ENCODE results near the gene NR3C2.

The NR3C2 gene

DNA sequence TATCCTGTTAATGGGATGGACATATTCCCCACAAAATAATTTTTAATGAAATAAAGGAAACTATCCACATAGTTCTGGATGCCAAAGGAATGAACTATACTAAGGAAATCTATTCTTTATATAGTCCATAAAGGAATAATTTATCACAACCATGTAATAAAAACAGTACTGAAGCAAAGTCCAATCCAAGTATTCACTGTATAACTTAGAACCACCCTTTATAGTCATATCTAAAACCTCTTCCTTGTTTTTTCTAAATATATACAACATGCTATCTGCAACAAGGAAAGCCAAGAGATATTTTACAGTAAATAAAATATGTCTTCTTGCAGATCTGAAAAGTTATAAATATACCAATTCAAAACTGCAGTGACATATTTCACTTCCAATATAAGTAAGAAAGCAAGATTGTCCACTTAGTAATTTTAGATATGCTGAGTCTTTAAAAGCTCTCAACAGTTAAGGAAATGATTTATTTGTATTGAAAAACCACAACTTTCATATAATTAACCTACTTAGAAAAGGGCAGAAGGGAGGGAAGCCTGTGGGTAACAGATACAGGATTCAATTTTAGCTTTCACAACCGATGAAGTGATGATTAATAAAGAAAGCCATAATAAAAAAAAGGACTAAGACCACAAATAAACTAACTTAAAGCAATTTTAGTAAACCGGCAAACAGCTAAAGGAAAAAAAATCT, 8.0 kb downstream of the NR3C2 start:
- DNase-seq = no peak

DNA sequence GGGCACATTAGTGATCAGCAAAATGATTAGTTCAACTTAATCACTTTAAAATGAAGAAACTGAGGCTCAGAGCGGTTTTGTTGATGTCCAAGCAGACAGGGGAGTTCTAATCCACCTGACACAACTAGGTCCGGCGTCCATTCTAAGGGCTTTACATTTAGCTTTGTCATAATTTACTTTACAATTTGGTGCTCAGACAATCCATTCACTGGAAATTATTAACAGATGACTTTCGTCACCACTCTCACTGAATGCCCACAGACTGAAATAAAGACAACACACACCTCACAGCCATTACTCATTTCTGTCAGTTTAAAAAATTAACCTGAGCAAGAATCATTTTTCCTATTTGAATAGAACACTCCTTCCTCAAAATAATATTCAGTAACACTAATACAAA, 10.8 kb downstream of the NR3C2 start:
- no peak for DNase-seq

DNA sequence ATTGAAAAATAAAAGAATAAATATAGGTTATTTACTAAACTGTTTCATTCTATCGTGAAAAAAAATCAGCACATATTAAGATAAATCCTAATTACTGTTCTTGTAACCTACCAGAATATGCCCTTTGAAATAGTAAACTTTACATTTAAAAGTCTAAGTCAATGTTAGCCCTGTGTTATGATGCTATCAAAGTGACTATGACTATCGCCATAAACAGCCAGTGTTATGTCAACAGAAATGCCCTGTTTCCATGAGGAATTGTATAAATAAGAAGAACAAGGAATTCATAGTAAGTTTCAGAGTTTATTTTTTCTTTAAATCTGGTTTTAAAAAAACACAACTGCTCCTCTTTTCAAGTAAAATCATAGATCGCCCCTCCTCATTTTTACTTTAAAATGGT, 11.4 kb downstream of the NR3C2 start:
- DNase-seq = no peak

DNA sequence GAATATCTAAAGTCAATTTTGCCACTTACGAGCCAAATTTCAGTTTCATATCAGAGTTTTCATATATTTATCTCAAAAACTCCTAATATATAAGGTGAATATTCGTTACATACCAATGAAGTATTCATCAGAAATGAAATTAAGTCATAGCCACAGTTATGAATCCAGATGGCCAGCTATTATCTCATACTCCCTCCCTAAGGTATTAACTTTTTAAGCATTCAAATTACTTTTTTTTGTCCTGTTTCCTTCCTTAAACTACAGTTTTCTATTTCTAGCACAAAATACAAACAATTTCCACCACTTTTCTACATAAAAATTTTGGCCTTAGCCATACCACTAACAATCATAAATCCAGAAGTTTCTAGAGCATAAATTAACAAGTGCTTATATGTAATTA, 13.0 kb downstream of the NR3C2 start:
- DNase-seq = no peak

DNA sequence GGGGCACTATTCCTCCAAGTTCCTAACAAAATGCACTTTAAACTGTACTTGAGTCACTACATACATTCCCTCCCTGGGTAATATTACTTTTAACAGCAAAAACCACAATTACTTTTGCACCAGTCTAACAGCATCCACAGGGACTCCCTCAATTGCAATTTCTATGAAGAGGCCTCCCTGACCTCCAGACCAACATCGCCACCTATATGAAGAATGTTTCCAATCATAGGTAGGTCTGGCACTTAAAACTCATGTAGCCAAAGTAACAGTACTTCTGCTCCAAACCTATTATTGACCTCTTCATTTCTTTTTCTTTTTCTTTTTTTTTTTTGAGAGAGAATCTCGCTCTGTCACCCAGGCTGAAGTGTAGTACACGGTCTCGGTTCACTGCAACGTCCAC, 15.6 kb downstream of the NR3C2 start:
- DNase-seq = no peak

DNA sequence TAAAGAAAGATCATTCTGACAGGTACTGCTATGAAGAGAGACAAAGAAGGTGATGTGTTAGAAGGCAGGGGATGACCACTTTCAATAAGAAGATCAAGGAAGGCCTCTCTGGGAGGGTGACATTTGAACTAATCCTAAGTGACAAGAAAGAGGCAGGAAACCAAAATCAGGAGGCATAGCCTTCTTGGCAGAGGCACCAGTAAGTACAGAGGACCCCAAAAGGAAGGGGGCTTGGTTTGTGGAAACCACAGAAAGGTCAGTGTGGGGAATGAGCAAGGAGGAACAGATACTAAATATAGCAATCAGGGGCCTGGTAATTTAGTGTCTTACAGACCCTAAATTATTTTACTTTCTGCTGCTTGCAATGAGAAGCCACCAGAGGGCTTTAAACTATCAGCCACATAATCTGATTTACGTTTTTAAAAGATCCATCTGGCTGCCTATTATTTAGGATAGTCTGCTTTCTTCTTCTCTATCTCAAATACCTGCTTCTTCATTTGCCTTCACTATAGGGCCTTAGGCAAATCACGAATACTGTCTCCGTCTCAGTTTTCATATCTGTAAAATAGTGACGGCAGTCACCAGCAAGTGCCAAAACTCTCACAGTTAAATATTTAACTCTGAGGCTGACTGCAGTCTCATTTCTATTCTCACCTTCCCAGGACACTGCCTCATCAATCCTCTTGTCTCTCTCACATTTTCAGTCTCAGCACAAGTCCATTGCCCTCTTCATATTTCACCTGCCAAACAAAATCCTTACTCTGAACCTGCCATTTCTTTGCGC, 16.7 kb downstream of the NR3C2 start:
- DNase-seq = no peak

DNA sequence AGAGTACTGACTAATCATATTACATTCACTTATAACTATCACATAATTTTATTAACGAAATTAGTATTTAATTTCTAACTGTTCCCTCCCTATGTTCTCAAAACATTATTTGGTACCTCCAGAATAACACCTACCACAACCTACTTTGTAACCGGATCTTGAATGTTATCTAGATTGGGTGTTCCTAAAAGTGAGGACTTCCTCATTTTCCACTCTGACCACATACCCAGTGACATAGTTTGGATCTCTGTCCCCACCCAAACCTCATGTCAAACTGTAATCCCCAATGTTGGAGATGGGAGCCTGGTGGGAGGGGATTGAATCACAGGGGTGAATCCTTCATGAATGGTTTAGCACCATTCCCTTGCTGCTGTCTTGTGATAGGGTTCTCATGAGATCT, 21.8 kb downstream of the NR3C2 start:
- DNase-seq = no peak

DNA sequence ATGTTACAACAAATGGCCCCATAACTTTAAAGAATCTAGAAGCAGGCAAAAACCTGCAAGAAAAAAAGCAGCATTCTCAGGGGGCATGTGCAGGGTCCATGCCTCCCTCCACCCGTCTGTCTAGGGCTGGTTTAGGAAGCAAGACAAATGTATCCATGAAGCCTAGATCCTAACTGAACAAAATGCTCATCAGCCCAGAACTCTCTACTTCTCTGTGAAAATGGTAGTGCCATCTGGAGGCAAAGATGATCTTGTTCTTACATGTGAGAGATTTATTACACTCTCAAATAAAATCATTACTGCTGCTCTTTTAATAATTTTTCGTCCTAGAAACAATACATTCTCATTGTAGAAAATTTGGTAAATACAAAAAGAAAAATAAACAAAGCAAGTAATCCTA, 26.7 kb downstream of the NR3C2 start:
- no peak for DNase-seq

DNA sequence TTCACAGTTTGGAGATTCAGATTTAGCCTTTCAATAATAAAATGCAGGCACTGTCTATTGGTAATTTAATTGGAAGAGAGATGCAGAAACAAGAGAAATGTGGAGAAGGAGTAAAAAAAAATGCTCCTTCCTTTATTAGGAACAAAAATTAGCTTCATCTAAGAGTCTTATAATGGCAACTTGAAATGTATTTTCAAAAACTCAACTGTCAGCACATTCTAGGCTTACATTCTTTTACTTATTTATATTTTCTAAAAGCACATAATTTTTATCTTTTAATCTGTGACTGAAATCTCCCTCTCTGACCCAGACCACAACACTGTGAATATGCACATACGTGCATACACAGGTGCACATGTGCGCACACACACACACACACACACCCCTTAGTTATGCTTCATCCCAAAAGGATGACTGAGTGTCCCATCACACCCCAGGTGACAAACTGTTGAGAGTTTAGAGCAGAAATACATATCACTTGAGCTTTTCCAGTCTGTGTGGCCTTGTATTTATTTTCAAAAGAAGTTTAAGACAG, 29.7 kb downstream of the NR3C2 start:
- DNase-seq = no peak

DNA sequence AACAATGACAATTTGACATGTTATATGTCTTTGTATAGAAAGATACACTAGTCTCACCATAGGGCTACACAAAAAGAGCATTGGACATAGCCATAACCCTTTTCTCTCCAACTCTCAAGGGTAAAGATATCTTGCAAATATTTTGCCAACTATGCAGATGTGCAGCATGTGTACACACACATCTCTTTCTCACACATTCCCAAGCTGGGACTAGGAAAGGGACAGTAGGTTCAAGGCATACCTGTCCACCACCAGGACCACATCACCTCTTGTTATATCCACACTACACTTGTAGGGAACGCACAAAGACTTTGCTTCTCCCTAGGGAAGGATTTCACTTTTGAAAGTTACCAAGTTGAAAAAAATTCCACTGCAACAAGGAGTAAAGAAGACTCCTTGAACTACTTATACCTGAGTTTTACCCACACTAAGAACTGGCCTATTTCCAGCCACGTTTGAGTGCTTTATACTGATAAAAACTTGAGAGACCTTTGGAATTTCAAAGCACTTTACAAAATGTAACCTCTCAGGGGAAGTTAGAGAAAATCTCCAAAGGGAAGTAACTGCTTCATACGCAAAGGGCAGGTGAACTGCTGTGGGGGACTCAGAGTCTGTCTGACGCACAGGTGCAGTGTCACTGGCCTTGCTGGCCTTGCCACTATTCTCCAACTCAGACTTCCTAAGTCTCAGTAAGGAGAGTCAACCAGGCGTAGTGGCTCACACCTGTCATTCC, 36.9 kb downstream of the NR3C2 start:
- no peak for DNase-seq

DNA sequence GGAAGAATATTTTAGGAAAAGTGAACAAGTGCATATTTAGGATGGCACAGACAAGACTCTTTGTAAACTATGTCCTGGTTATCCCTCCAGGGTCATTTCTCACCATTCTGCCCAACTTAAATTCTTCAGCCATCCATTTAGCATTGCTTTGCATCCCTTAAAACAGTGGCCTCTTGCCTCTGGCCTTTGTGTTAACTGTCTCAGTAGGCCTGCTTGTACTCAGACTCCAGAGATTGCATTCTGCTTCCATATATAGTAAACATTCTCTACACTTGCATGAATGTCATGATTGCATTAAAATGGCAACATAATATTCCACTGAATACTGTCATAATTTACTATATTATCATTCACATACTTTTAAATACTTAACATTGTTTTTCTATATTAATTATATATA, 43.2 kb downstream of the NR3C2 start:
- DNase-seq = no peak

DNA sequence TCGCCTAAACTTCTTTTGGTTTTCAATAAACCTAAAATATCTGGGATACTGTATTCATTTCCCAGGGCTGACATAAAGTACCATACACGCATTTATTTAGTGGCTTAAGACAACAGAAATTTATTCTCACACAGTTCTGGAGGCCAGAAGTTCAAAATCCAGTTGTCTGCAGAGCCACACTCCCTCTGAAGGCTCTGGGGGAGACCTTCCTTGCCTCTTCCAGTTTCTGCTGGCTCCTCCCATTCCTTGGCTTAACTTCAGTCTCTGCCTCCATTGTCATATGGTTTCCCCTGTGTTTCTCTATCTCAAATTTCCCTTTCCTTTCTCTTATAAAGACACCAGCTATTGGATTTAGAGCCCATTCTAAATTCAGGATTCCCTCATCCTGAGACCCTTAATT, 44.4 kb downstream of the NR3C2 start:
- DNase-seq = no peak

DNA sequence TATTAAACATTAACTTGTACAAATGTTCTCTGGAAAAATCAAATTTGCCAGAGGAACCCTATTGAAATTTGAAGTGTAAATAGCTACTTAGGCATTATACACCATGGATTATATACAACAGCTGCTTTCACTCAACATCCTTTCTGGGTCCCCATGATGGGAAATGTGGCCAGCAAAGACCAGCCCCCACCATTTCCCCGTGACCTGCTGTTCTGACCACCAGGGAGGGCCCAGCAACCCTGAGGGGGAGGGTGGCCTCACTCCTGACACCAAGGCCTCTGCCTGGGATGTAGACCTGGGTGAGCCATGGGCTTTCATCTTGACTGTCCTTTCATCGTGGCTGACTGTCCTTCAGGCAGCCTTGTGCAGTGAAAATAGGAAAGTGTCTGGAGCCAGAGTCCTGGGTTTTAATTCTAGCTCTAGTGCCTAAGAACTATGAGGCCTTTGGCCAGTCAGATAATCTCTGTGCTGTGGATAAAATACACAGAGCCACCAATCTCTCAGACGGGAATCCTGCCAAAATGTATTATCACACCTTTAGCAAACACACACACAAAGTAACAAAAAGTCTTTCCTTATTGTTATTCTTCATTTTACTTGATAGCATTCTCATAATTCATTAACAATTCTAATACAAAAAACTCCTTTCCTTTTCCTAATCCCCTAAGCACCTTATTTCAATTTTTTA, 45.1 kb downstream of the NR3C2 start:
- no peak for DNase-seq

DNA sequence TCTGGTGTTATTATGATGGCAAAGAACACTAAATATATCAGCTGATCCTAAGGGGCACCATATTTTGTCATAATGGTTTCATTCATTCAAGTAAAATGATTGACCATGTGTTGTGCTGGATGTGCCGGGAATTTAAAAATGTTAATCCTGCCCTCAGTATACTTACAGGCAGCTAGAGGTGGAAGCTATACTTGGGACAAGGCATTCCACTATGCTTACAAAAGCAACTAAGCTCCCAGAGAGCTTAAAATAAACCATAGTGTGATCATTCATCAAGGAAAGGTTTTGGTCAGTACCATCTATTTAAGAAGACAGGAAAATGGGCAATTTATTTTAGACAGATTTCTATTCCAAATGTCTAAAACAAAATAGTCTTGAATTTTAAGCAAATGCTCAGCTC, 46.4 kb downstream of the NR3C2 start:
- no peak for DNase-seq

DNA sequence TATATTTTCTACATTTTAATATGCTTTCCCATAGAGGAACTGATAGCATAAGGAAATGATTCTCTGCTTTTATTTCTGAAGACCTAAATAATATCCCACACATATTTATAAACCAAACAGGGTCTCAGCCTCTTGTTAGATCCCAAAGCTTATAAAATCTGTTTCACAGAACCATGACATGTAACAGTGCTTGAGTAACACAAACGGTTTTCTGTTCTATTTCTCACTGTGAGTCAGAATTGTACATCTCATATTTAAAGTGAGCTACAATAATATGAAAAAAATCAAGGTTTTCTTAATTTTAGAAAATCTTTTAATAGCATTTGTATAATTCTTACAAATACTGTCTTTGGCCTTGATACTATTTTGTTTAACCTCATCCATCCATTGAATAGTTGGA, 51.2 kb downstream of the NR3C2 start:
- no peak for DNase-seq

DNA sequence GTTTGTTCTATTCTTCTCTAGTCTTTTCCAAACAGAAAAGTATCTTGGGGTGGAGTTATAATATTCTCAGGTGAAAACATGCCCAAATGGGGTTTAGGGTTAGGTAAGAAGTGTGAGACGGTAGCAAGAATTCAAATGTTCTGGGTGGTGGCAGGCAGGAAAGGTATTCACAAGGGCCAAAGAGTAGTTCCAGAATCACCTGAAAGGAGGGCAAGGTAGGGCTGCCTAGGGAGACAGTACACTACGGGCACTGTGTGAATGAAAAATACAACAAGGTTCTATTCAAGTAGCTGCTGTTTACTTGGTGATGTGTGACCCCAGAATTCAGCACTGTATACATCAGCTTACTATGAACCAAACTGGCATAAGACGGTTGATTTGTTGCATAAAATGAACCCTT, 51.9 kb downstream of the NR3C2 start:
- no peak for DNase-seq

DNA sequence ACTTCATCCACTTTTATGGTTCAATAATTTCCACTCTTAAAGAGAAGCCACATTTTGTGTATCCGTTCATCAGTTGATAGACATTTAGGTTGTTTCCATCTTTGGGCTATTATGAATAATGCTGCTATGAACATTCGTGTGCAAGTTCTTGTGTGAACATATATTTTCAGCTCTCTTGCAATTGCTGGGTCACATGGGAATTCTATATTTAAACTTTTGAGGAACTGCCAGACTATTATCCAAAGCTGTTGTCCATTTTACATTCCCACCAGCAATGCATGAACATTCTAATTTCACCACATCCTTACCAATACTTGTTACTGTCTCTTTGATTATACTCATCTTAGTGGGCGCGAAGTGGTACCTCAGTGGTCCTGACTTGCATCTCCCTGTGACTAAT, 61.9 kb downstream of the NR3C2 start:
- no peak for DNase-seq

DNA sequence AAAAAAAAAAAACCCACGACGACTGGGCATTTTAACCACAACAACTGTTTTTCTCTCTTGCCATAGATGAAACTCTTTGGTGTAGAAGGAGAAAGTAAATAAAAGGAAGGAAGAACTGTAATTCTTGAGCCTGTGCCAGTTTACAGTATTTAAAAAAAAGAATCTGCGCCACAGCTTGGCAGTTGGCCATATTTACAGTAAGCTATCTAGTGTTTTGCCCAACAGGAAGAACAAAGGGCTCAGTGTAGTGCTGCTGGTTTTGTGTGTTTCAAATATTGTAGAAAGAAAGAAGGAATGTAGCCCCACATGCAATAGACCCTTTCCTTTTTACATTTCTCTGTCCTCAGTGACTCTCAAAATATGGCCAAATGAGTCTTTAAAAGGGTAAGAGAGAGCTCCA, 66.1 kb downstream of the NR3C2 start:
- DNase-seq = peak; percentile 16

DNA sequence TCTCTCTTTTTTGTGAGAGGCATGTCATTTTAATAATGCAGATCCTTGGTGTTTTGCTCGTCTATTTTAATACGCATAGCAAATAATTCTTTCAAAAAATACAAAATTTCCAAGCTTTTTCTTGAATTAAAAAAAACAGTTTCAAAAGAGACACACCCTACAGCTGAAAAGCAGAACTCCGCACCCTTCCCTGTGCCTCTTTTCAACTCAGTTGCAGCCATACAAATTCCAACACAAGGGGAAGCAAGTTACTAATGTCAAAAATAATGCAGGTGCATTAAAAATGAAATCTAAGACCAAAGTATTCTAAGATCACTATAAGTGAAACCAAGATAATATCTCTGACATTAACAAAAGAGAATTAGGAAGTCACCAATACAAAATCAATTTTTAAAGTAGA, 66.6 kb downstream of the NR3C2 start:
- DNase-seq = peak; percentile 8

DNA sequence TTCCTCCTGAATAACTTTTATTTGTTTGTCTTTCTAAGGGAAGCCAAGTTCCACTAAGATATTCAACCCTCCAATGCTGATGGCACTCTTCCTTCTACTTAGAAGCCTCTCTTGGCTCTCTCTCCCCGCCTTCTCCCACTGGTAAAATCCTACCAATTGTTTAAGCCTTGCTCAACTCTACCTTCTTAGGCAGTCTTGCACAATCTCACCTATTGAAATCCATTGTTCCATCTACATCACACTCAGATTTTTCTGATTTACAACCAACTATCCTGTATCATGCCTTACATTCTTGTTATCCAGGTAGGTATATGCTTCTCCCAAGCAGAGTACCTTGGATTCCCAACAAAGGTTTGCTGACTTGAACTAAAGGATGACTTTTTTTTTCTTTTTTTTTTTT, 69.1 kb downstream of the NR3C2 start:
- no peak for DNase-seq

DNA sequence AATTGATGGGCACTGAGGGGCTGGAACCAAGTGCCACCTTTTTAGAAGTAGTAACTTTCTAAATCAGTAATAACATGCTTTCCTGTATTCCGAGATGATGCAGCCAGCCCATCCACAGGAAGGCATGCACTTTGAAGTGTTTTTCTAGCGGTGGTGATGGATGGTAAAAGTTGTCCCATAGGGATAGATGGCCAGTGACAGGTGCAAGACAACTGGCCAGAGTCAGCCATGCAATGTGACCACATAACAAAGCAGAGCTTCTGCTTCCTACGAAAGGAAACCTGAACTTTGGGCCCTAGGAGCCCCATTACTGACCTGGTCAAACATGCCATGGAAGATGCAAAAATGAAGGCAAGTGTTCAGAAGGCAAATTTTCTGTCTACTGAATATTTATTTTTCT, 72.3 kb downstream of the NR3C2 start:
- DNase-seq = no peak

DNA sequence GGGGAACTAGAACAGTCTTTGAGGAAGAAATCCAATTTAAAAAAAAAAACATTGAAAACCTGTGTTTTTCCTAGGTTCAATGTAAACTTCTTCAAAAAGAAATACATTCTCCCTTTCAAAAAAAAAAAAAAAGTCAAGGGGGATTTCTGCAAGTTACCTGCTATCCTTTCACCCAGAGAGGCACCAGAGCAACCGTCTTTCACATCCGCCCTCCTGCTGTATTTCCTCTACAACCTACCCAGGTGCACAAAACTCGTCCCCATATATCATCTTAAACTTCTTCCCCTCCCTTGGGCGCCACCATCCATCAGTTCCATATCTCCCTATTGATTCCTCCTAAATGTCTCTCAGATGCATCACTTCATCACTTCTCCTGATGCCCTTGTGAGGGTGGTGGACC, 74.5 kb downstream of the NR3C2 start:
- no peak for DNase-seq

DNA sequence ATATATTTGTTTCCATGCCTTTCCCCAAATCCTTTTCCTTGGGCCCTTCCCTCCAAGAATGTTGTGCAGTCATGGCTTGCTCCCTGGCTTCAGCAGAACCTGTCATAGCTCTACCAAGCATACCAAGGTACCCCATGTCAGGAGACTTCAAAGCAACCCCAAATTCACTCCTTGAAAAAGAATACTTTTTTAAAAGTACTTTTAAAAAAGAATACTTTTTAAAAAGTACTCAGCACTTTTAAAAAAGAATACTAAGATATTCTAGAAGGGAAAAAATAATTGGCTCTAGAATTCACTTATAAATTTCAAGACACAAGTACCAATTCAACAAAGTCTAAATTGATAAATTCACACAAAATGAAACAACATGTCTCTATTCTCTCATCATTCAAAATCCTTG, 76.0 kb downstream of the NR3C2 start:
- DNase-seq = no peak

Measured in inflammatory macrophage treated with lipopolysaccharide for 4 hours (primary cell).